Heart right ventricle (tissue), 16 donors: Measurements from ENCODE around the gene CXADR. TPM values are rescaled to one million over a fixed set of nuclear protein-coding genes. Genes with fewer than 3 reads are reported as not detected.
"Not testable (repeated sequence)": the region's sequence is repeated elsewhere in the genome, so short reads cannot be mapped to it uniquely, and the experiment has no call there.

Experiments
- ATAC-seq, 8 donors: fragments of 200-7000 bp; cut with Tn5 transposase; one replicate each; pipeline ENCODE4 v1.9.1; 2020; ENCODE audit warnings: mild to moderate bottlenecking in 8 of 8, moderate library complexity in 8 of 8, moderate number of reproducible peaks in 1 of 8
- DNase-seq, 2 donors: peaks; one replicate each; pipeline ENCODE4 v3.0.0-alpha.2; 2020
- H3K27ac ChIP-seq, 10 donors: fragments of 200-600 bp; sonication (generic) in 2 of 10; one replicate each; pipeline versions ENCODE4 v1.5.0 to v1.8.0; 2020 to 2022; ENCODE audit warnings: mild to moderate bottlenecking in 3 of 10
- H3K27me3 ChIP-seq, 7 donors: fragments of 200-600 bp; one replicate each; pipeline ENCODE4 v1.8.0; 2021 to 2022; ENCODE audit warnings: mild to moderate bottlenecking in 2 of 7
- H3K36me3 ChIP-seq, 9 donors: fragments of 200-600 bp; sonication (generic) in 1 of 9; one replicate each; pipeline versions ENCODE4 v1.5.0 to v1.8.0; 2020 to 2022; ENCODE audit warnings: mild to moderate bottlenecking in 2 of 9
- H3K4me1 ChIP-seq, 9 donors: fragments of 200-600 bp; sonication (generic) in 1 of 9; one replicate each; pipeline versions ENCODE4 v1.5.0 to v1.8.0; 2020 to 2022; ENCODE audit warnings: mild to moderate bottlenecking in 4 of 9
- H3K4me3 ChIP-seq, 10 donors: fragments of 200-600 bp; sonication (generic) in 2 of 10; one replicate each; pipeline versions ENCODE4 v1.5.0 to v1.8.0; 2020 to 2022; ENCODE audit warnings: mild to moderate bottlenecking in 7 of 10, moderate library complexity in 2 of 10
- H3K9me3 ChIP-seq, 11 donors: fragments of 200-600 bp in 10 of 11; sonication (generic) in 2 of 11; one replicate each; pipeline versions ENCODE4 v1.5.0 to v1.8.0; 2013 to 2022; ENCODE audit warnings: mild to moderate bottlenecking in 2 of 11, control low read depth in 1 of 11, moderate library complexity in 1 of 11
- WGBS, 2 donors: extraction: QIAGEN DNeasy Blood & Tissue Kit; methylation state at CpG; one replicate each; pipeline ENCODE4 v1.1.7; 2013; ENCODE audit warnings: inconsistent platforms in 1 of 2; 5-methylcytosine and 5-hydroxymethylcytosine counted together
- intact Hi-C, 10 donors: fragments of 100-400 bp; cut with DNase I; formaldehyde crosslinking; loops; one replicate each; pipeline versions ENCODE4 v1.11.1 to v1.14.2; 2022
- polyA plus RNA-seq, 2 donors: library from polyadenylated mRNA; stranded (reverse); fragments of 200-250 nt; gene quantifications; one replicate each; pipeline ENCODE4 v1.2.3, GENCODE V29; 2013
- total RNA-seq, 10 donors: library from RNA; stranded (reverse); fragmentation: NEBNext Ultra II Directional in 3 of 10; extraction: Animal tissue kit (Norgen Biotek cat#: 25700) in 3 of 10; gene quantifications; one replicate each; pipeline versions ENCODE4 v1.2.1 to v1.2.4, GENCODE V29; 2021 to 2023
- TF ChIP-seq, protein P1 (sequence below), 9 donors: fragments of 200-600 bp; sonication (generic) in 2 of 9; IDR thresholded peaks; one replicate each; pipeline versions ENCODE4 v1.5.0 to v1.8.0; 2021 to 2022; ENCODE audit warnings: antibody characterized with exemption in 9 of 9, mild to moderate bottlenecking in 5 of 9, moderate library complexity in 1 of 9
- donor health status: Arrhythmogenic right ventricular cardiomyopathy.
- donor health status: ischemic (EF 13 %, LVEDD 7.1; RV severe dilation, severe dysfunction).
- donor health status: healthy with polysubstance abuse.
- donor health status: DM: no; HTN: yes; CAD: no.
- donor health status: DM: no; HTN: no; CAD: no.
- donor health status: ischemic (EF 25% LVEDD 6.9; RV normal size, moderate dysfunction).
- donor health status: ischemic (EF 25% LVEDD 5.7; RV mildly dilated, moderate dysfunction).
- donor health status: healthy.
- donor health status: DM: yes; HTN: yes; CAD: no.
- donor health status: Ischemic cardiomyopathy.
- donor health status: ischemic (EF 35%, LVEDD 5.7; RV mildly dilated, moderate dysfunction).
- donor health status: nonischemic (EF 11% LVEDD 7.7; RV severe dilation, severe dysfunction).
- donor health status: DM: yes; HTN: yes; CAD: no.
- donor health status: PGD.
- donor health status: ischemic (EF 29% LVEDD 5.4; RV normal size, mild dysfunction).
- donor health status: nonischemic (EF 23%, LVEDD 6.1; RV moderate dilation, normal function).

Gene CXADR
- total and polyA plus RNA-seq, 12 donors: 6.4 to 42.1 (median 27.7) TPM

DNA sequence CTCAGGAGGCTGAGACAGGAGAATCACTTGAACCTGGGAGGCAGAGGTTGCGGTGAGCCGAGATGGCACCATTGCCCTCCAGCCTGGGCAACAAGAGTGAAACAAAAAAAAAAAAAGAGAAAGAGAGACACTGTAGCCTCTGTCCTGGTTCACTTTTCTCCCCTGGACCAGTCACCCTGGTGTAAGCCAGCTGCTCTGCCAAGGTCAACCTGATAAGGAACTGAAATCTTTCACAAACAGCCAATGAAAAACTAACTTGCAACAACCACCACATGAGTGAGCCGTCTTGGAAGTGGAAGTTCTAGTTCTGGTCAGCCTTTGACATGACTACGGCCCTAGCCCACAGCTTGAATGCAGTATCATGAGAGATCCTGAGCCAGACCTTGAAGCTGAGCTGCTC is 36.8 kb upstream of the CXADR start:
- Histone ChIP-seq H3K27me3 (no peaks in the 10 kb centered on the region), H3K36me3 (no peaks in the 10 kb centered on the region), H3K9me3 (no peaks in the 10 kb centered on the region), H3K27ac (no peak overlapping the region), H3K4me1 (no peaks in the 10 kb centered on the region), H3K4me3 (no peak overlapping the region)
- 62 to 72% methylated on average over 4 of the region's 4 CpGs for WGBS, 2 donors
- peak in 4 of 8 donors; percentile 34 to 58 (median 48) for ATAC-seq
- TF ChIP-seq, protein P1, sequence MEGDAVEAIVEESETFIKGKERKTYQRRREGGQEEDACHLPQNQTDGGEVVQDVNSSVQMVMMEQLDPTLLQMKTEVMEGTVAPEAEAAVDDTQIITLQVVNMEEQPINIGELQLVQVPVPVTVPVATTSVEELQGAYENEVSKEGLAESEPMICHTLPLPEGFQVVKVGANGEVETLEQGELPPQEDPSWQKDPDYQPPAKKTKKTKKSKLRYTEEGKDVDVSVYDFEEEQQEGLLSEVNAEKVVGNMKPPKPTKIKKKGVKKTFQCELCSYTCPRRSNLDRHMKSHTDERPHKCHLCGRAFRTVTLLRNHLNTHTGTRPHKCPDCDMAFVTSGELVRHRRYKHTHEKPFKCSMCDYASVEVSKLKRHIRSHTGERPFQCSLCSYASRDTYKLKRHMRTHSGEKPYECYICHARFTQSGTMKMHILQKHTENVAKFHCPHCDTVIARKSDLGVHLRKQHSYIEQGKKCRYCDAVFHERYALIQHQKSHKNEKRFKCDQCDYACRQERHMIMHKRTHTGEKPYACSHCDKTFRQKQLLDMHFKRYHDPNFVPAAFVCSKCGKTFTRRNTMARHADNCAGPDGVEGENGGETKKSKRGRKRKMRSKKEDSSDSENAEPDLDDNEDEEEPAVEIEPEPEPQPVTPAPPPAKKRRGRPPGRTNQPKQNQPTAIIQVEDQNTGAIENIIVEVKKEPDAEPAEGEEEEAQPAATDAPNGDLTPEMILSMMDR (IDR thresholded peaks at IDR 0.05): no peak
- DNase-seq: no peak
- intact Hi-C loops: no loop called here

DNA sequence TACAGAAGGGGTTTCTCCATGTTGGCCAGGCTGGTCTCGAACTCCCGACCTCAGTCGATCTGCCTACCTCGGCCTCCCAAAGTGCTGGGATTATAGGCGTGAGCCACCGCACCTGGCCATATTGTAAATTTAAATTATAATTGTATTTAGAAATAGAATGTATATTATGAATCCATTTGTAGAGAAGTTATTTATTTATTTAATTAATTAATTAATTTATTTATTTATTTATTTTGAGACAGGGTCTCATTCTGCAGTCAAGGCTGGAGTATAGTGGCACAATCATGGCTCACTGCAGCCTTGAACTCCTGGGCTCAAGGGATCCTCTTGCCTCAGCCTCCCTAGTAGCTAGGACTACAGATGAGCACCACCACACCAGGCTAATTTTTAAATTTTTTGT is 34.7 kb upstream of the CXADR start:
- H3K27ac ChIP-seq, H3K4me3 ChIP-seq, H3K27me3 ChIP-seq, intact Hi-C loops, ATAC-seq, H3K4me1 ChIP-seq, DNase-seq, H3K9me3 ChIP-seq, H3K36me3 ChIP-seq: not testable (repeated sequence)
- 95 to 96% methylated on average over 6 of the region's 6 CpGs for WGBS, 2 donors

DNA sequence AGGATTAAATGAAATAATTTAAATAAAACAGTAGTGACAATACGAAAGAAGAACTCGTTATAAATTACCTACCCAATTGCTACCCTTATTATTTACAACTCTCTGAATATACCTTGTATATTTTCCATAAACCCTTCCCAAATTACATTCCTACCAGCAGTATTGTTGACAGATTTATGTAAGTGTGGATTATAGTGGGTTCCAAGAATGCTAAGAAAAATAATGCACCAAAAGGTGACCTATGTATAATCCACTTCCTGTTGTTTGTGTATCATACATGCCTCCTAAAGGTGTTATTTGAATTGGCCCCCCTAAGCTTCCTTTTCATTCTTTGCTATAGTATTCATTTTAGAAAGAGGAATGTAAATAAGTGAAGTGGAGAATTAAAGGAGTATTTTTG is 33.2 kb upstream of the CXADR start:
- no peaks in the 10 kb centered on the region for H3K36me3 ChIP-seq
- intact Hi-C loops: no loop called here
- H3K27me3 ChIP-seq: no peaks in the 10 kb centered on the region
- no peak overlapping the region for H3K4me3 ChIP-seq
- no peak for ATAC-seq
- H3K4me1 ChIP-seq: no peaks in the 10 kb centered on the region
- DNase-seq: no peak
- H3K9me3 ChIP-seq: no peaks in the 10 kb centered on the region
- 91 to 100% methylated on average over 2 of the region's 2 CpGs for WGBS, 2 donors
- TF ChIP-seq, protein P1 (IDR thresholded peaks at IDR 0.05): no peak
- H3K27ac ChIP-seq: no peak overlapping the region

DNA sequence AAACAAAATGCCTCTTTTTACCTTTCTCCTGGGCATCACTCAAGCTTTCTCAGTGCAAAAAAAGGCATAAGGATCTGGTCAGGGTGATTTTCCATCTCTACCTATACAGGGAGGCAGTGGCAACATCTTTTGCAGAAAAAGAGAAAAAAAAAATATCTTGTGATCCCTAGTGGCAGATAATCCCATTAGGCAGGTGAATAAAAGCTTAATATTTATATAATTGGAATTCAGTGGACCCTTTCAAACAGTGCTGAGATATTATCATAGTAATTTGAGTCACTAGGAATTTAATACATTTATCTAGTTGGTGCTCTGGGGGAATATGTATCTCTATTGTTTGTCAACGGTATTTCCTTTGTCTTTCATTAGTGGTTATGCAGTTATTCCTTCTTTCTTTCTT is 29.9 kb upstream of the CXADR start:
- DNase-seq (no peak), ATAC-seq (no peak)
- 60 to 75% methylated on average over 1 of the region's 1 CpG for WGBS, 2 donors
- Histone ChIP-seq H3K4me3 (no peak overlapping the region), H3K36me3 (no peaks in the 10 kb centered on the region), H3K27me3 (no peaks in the 10 kb centered on the region), H3K4me1 (no peaks in the 10 kb centered on the region), H3K9me3 (no peaks in the 10 kb centered on the region), H3K27ac (no peak overlapping the region)
- TF ChIP-seq, protein P1 (IDR thresholded peaks at IDR 0.05): no peak
- intact Hi-C loops: no loop called here

DNA sequence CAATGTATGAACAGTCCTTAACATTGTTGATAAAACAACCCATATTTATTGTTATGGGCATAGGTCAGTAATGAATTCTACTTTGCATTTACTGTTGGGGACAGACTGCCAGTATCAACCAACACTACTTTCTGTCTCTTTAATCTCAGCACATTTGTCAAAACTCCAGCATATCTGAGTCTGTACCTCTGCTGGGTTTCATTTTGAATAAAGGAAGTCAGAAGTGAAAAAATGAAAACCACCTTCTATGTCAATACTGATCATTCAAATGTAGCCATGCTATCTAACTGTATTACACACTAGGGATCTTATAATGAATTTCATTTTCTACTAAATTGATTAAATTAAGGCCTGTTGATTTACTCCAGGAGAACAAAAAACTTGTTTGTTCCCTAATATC is 24.2 kb upstream of the CXADR start:
- Histone ChIP-seq H3K36me3 (no peaks in the 10 kb centered on the region), H3K4me1 (peaks cover 0 to 17% (median 0%) of the 10 kb centered on the region in 9 donors), H3K4me3 (no peak overlapping the region), H3K27ac (no peak overlapping the region), H3K27me3 (no peaks in the 10 kb centered on the region), H3K9me3 (no peaks in the 10 kb centered on the region)
- TF ChIP-seq, protein P1 (IDR thresholded peaks at IDR 0.05): no peak
- intact Hi-C loops: no loop called here
- DNase-seq (no peak), ATAC-seq (no peak)

DNA sequence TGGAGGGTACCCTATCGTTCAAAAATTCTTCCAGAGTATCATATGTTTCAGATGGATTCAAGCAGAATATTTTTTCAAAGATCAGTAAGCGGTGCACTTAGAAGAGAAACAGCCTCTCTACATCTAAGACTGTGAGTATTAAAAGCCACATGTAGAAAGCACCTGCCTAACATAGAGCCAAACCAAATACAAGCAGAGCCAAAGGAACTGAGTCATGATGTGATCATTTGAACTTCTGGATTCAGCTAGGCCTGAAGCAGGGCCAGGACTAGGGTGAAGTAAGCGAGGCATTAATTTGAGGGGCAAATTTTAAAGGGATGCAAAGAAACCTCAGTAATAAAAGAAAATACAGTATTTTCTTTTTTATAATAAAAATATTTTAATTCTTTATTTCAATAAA is 23.3 kb upstream of the CXADR start:
- H3K27me3 ChIP-seq, DNase-seq, H3K36me3 ChIP-seq, H3K4me3 ChIP-seq, H3K27ac ChIP-seq, intact Hi-C loops, ATAC-seq, H3K9me3 ChIP-seq: not testable (repeated sequence)
- peaks cover 0 to 17% (median 0%) of the 10 kb centered on the region in 9 donors for H3K4me1 ChIP-seq
- 80 to 92% methylated on average over 3 of the region's 3 CpGs for WGBS, 2 donors
